ELF-1 (cell line): ENCODE data around the gene PCDHGA7.
A peak's percentile ranks its signal among the peaks of the same experiment; 100 is the strongest.
"Not testable (repeated sequence)": the region's sequence is repeated elsewhere in the genome, so short reads cannot be mapped to it uniquely, and the experiment has no call there.

Experiments
- DNase-seq: peaks from one replicate; pipeline ENCODE4 v3.0.0-alpha.2; 2016; ENCODE audit warnings: low read depth, low spot score

Gene PCDHGA7

DNA sequence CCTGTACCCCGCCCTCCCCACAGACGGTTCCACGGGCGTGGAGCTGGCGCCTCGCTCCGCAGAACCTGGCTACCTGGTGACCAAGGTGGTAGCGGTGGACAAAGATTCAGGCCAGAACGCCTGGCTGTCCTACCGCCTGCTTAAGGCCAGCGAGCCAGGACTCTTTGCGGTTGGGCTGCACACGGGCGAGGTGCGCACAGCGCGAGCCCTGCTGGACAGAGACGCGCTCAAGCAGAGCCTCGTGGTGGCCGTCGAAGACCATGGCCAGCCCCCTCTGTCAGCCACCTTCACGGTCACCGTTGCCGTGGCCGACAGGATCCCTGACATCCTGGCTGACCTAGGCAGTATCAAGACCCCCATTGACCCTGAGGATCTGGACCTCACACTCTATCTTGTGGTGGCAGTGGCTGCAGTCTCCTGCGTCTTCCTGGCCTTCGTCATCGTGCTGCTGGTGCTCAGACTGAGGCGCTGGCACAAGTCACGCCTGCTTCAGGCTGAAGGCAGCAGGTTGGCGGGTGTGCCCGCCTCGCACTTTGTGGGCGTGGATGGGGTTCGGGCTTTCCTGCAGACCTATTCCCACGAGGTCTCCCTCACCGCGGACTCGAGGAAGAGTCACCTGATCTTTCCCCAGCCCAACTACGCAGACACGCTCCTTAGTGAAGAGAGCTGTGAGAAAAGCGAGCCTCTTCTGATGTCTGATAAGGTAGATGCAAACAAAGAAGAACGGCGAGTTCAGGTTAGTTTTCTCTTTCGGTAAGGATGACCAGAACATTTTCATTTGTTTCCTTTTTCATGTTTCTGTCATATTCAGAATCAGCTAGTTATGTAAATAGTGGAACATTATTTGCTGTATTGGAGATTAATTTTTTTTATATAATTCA, 16.3 kb upstream of the PCDHGA7 start:
- no peak for DNase-seq

DNA sequence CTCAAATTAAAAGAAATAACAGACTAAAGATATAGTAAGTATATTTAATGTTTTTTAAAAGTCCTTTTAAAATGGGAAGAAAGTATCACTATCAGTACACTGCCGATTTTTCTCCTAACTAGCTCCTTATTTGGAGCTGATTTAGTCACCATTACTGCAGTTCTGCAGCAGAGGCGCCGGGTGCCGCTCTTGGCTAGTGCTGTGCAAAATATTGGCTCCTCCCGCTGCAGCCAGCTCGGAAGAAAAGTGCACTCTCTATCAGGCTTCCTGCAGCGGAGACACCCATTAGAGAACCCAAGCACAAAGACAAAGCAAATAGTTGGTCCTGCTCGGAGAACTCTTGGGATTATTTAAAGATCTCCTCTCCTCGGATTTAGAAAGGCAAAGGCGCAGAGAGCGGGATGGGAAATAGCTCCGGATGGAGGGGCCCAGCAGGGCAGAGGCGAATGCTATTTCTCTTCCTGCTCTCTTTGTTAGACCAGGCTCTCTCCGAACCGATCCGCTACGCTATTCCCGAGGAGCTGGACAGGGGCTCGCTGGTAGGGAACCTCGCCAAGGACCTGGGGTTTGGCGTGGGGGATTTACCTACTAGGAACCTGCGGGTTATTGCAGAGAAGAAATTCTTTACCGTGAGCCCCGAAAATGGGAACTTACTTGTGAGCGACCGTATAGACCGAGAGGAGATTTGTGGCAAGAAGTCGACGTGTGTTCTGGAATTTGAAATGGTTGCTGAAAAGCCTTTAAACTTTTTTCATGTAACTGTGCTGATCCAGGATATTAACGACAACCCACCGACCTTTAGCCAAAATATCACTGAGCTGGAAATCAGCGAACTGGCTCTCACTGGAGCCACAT, 12.3 kb upstream of the PCDHGA7 start, which contains the start of gene PCDHGB3:
Gene PCDHGB3 (plus strand): TSS at position 249 of the 855 bp plus-strand sequence. CDS start 153 bp downstream, at position 402.
- DNase-seq, result no peak

DNA sequence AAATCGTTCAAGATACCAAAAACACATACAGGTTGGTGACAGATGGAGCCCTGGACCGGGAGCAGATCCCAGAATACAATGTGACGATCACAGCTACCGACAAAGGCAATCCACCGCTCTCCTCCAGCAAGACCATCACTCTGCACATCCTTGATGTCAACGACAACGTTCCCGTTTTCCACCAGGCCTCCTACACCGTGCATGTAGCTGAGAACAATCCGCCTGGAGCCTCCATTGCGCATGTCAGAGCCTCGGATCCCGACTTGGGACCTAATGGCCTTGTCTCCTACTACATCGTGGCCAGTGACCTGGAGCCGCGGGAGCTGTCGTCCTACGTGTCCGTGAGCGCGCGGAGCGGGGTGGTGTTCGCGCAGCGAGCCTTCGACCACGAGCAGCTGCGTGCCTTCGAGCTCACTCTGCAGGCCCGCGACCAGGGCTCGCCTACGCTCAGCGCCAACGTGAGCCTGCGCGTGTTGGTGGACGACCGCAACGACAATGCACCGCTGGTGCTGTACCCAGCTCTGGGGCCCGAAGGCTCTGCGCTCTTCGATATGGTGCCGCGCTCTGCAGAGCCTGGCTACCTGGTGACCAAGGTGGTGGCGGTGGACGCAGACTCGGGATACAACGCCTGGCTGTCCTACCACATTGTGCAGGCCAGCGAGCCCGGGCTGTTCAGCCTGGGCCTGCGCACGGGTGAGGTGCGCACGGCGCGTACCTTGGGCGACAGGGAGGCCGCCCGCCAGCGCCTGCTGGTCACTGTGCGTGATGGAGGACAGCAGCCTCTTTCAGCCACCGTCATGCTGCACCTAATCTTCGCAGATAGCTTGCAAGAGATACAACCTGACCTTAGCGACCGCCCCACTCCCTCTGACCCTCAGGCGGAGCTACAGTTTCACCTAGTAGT, 10.7 kb upstream of the PCDHGA7 start:
- DNase-seq, result no peak

DNA sequence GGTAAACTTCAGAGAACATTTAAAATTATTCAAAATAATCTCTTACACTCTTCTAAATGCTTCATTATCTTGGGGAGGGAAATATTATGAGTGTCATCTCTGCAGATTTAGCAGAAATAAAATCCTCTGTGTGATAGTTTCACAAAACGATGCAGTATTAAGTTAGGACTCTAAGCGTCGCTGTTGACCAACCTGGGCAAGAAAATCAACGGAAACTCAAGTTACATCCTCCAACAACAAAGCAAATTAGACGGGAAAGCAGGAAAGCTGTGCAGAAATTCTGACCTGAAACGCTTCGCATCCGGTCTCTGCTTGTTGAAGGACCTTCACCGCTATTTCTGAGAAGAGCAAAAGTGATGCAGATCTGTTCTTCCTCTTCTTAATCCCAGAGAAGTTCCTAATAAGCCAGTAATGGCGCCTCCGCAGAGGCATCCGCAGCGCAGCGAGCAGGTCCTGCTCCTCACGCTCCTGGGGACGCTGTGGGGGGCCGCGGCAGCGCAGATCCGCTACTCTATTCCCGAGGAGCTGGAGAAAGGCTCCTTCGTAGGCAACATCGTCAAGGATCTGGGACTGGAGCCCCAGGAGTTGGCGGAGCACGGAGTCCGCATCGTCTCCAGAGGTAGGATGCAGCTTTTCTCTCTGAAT, 8.7 kb upstream of the PCDHGA7 start, which contains the start of gene PCDHGA6:
Gene PCDHGA6 (plus strand): TSS at position 219 of the 645 bp plus-strand sequence. CDS start 193 bp downstream, at position 412.
- peak; percentile 60 for DNase-seq

DNA sequence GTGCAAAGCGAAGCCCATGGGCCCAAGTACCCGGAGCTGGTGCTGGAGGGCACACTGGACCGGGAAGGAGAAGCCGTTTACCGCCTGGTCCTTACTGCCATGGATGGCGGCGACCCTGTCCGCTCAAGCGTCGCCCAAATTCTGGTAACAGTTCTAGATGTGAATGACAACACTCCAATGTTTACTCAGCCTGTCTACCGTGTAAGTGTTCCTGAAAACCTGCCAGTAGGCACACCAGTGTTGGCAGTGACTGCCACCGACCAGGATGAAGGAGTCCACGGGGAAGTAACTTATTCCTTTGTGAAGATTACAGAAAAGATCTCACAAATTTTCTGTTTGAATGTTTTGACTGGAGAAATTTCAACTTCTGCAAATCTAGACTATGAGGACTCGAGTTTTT, 7.9 kb upstream of the PCDHGA7 start:
- no peak for DNase-seq

DNA sequence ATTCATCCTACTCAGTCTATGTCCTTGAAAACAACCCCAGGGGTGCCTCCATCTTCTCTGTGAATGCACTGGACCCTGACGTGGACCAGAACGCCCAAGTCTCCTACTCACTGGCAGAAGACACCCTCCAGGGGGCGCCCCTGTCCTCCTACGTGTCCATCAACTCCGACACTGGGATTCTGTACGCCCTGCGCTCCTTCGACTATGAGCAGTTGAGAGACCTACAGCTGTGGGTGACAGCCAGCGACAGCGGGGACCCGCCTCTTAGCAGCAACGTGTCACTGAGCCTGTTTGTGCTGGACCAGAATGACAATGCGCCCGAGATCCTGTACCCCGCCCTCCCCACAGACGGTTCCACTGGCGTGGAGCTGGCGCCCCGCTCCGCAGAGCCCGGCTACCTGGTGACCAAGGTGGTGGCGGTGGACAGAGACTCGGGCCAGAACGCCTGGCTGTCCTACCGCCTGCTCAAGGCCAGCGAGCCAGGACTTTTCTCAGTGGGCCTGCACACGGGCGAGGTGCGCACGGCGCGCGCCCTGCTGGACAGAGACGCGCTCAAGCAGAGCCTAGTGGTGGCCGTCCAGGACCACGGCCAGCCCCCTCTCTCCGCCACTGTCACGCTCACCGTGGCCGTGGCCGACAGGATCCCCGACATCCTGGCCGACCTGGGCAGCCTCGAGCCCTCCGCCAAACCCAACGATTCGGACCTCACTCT, 6.9 kb upstream of the PCDHGA7 start:
- DNase-seq, result not testable (repeated sequence)

DNA sequence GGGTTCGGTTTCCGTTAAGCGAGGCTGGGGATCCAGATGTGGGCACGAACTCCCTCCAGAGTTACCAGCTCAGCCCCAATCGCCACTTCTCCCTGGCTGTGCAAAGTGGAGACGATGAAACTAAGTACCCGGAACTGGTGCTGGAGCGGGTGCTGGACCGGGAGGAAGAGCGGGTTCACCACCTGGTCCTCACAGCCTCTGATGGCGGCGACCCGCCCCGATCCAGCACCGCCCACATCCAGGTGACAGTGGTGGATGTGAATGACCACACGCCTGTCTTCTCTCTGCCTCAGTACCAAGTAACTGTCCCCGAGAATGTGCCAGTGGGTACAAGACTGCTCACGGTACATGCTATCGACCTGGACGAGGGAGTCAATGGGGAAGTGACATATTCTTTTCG, 803 bp downstream of the PCDHGA7 start:
- no peak for DNase-seq

DNA sequence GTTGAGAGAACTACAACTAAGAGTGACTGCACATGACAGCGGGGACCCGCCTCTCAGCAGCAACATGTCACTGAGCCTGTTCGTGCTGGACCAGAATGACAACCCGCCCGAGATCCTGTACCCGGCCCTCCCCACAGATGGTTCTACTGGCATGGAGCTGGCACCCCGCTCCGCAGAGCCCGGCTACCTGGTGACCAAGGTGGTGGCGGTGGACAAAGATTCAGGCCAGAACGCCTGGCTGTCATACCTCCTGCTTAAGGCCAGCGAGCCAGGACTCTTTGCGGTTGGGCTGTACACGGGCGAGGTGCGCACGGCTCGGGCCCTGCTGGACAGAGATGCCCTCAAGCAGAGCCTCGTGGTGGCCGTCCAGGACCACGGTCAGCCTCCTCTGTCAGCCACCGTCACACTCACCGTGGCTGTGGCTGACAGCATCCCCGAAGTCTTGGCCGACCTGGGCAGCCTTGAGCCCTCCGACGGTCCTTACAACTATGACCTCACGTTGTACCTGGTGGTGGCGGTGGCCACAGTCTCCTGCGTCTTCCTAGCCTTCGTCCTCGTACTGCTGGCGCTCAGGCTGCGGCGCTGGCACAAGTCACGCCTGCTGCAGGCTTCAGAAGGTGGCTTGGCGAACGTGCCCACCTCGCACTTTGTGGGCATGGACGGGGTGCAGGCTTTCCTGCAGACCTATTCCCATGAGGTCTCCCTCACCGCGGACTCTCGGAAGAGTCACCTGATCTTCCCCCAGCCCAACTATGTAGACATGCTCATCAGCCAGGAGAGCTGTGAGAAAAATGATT, 2.1 kb downstream of the PCDHGA7 start:
- no peak for DNase-seq

DNA sequence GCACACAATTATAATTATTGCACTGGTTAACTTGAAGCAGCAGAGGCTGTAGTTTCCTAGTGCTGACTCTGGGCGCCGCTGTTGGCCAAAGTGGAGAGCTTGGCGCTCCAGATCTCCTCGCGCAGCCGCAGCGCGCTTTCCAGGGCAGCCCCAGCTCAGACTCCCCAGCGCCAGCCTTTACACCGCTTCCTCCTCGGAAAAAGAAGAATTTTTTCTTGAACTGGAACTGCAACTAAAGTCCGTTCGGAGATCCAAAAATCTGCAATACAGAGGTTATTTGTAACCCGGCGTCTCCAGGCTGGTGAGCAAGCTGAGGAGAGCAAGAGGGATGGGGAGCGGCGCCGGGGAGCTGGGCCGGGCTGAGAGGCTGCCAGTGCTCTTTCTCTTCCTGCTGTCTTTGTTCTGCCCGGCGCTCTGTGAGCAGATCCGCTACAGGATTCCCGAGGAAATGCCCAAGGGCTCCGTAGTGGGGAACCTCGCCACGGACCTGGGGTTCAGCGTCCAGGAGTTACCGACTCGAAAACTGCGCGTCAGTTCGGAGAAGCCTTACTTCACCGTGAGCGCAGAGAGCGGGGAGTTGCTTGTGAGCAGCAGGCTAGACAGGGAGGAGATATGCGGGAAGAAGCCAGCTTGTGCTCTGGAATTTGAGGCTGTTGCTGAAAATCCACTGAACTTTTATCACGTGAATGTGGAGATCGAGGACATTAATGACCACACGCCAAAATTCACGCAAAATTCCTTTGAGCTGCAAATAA, 5.2 kb downstream of the PCDHGA7 start, which contains the start of gene PCDHGB4:
Gene PCDHGB4 (plus strand): TSS at position 142 of the 755 bp plus-strand sequence. CDS start 187 bp downstream, at position 329.
- peak; percentile 77 for DNase-seq

DNA sequence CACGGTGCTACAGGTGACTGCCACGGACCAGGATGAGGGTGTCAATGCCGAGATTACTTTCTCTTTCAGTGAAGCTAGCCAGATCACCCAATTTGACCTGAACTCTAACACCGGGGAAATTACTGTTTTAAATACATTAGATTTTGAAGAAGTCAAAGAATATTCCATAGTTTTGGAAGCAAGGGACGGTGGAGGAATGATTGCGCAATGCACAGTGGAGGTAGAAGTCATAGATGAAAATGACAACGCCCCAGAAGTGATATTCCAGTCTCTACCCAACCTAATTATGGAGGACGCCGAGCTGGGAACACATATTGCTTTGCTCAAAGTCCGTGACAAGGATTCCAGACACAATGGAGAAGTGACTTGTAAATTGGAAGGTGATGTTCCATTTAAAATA, 6.1 kb downstream of the PCDHGA7 start:
- DNase-seq, result no peak

DNA sequence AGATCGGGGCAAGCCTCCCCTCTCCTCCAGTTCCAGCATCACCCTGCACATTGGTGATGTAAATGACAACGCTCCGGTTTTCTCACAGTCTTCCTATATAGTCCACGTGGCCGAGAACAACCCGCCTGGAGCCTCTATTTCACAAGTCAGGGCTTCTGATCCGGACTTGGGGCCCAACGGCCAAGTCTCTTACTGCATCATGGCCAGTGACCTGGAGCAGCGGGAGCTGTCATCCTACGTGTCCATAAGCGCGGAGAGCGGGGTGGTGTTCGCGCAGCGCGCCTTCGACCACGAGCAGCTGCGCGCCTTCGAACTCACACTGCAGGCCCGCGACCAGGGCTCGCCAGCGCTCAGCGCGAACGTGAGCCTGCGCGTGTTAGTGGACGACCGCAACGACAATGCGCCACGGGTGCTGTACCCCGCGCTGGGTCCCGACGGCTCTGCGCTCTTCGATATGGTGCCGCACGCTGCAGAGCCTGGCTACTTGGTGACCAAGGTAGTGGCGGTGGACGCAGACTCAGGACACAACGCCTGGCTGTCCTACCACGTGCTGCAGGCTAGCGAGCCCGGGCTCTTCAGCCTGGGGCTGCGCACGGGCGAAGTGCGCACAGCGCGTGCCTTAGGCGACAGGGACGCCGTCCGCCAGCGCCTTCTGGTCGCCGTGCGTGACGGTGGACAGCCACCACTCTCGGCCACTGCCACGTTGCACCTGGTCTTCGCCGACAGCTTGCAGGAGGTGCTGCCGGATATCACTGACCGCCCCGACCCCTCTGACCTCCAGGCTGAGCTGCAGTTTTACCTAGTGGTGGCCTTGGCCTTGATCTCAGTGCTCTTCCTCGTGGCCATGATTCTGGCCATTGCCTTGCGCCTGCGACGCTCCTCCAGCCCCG, 6.9 kb downstream of the PCDHGA7 start:
- no peak for DNase-seq

DNA sequence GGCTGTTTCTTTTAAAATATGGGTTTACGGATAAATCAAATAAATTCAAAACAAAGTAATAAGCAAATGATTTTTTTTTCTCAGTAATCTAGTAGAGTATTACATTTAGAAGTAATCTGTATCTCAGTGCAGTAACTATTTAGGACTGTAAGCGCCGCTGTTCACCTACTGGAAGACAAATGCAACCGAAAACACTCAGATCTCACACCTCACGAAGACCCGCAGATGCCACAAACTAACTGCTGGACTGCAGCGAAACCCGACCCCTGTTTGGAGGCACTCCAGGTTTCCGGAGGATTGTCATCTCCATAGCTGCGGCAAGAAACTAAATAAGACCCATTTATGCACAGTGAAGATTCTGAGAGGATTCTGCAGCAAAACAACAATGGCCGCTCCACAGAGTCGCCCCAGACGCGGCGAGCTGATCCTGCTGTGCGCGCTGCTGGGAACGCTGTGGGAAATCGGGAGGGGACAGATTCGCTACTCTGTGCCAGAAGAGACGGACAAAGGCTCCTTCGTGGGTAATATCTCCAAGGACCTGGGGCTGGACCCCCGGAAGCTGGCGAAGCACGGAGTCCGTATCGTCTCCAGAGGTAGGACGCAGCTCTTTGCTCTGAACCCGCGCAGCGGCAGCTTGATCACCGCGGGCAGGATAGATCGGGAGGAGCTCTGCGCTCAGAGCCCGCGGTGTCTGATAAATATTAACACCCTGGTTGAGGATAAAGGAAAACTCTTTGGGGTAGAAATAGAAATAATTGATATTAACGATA, 10.1 kb downstream of the PCDHGA7 start, which contains the start of gene PCDHGA8:
Gene PCDHGA8 (plus strand): TSS at position 205 of the 770 bp plus-strand sequence. CDS start 181 bp downstream, at position 386.
- no peak for DNase-seq

DNA sequence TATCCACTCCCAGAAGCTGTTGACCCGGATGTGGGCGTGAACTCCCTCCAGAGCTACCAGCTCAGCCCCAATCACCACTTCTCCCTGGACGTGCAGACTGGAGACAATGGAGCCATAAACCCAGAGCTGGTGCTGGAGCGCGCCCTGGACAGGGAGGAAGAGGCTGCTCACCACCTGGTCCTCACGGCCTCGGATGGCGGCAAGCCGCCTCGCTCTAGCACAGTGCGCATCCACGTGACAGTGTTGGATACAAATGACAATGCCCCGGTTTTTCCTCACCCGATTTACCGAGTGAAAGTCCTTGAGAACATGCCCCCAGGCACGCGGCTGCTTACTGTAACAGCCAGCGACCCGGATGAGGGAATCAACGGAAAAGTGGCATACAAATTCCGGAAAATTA, 10.7 kb downstream of the PCDHGA7 start:
- no peak for DNase-seq

DNA sequence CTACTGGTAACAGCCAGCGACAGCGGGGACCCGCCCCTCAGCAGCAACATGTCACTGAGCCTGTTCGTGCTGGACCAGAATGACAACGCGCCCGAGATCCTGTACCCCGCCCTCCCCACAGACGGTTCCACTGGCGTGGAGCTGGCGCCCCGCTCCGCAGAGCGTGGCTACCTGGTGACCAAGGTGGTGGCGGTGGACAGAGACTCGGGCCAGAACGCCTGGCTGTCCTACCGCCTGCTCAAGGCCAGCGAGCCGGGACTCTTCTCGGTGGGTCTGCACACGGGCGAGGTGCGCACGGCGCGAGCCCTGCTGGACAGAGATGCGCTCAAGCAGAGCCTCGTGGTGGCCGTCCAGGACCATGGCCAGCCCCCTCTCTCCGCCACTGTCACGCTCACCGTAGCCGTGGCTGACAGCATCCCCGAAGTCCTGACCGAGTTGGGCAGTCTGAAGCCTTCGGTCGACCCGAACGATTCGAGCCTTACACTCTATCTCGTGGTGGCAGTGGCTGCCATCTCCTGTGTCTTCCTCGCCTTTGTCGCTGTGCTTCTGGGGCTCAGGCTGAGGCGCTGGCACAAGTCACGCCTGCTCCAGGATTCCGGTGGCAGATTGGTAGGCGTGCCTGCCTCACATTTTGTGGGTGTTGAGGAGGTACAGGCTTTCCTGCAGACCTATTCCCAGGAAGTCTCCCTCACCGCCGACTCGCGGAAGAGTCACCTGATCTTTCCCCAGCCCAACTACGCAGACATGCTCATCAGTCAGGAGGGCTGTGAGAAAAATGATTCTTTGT, 12.1 kb downstream of the PCDHGA7 start:
- DNase-seq, result not testable (repeated sequence)

DNA sequence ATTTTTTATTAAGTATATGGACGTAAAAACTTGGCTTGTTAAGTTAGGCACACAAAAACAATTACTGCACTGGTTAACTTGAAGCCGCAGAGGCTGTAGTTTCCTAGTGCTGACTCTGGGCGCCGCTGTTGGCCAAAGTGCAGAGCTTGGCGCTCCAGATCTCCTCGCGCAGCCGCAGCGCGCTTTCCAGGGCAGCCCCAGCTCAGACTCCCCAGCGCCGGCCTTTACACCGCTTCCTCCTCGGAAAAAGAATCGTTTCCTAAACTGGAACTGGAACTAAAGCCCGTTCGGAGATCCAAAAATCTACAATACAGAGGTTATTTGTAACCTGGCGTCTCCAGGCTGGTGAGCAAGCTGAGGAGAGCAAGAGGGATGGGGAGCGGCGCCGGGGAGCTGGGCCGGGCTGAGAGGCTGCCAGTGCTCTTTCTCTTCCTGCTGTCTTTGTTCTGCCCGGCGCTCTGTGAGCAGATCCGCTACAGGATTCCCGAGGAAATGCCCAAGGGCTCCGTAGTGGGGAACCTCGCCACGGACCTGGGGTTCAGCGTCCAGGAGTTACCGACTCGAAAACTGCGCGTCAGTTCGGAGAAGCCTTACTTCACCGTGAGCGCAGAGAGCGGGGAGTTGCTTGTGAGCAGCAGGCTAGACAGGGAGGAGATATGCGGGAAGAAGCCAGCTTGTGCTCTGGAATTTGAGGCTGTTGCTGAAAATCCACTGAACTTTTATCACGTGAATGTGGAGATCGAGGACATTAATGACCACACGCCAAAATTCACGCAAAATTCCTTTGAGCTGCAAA, 15.4 kb downstream of the PCDHGA7 start, which contains the start of gene PCDHGB5:
Gene PCDHGB5 (plus strand): TSS at position 192 of the 796 bp plus-strand sequence. CDS start 181 bp downstream, at position 373.
- DNase-seq, result not testable (repeated sequence)
